Mesenchymal stem cell (in vitro differentiated cells and primary cell): ENCODE measurements around the gene PLET1.

Experiments
- DNase-seq: peaks from one replicate; pipeline ENCODE4 v3.0.0-alpha.2; 2013
- H2AFZ ChIP-seq: one replicate; pipeline ENCODE4 v1.6.1; 2013; ENCODE audit warnings: low read depth, mild to moderate bottlenecking, control low read depth, inconsistent platforms, low read length, moderate library complexity
- H2AK5ac ChIP-seq: 2 replicates; pipeline ENCODE4 v1.6.1; 2013; ENCODE audit warnings: low read length, moderate library complexity, mild to moderate bottlenecking, inconsistent platforms; ENCODE audit not compliant: severe bottlenecking
- H2BK120ac ChIP-seq: one replicate; pipeline ENCODE4 v1.6.1; 2013; ENCODE audit warnings: low read depth, mild to moderate bottlenecking, inconsistent platforms, low read length, moderate library complexity
- H2BK12ac ChIP-seq, 2 experiments: one replicate each; pipeline ENCODE4 v1.6.1; 2013; ENCODE audit warnings: inconsistent platforms in 2 of 2, low read length in 2 of 2, mild to moderate bottlenecking in 2 of 2, moderate library complexity in 2 of 2, control low read depth in 1 of 2
- H2BK15ac ChIP-seq: one replicate; pipeline ENCODE4 v1.6.1; 2013; ENCODE audit warnings: mild to moderate bottlenecking, low read depth, inconsistent platforms; ENCODE audit not compliant: poor library complexity, severe bottlenecking
- H2BK5ac ChIP-seq: 2 replicates; pipeline ENCODE4 v1.6.1; 2013; ENCODE audit warnings: low read depth, mild to moderate bottlenecking, low read length, control low read depth, inconsistent platforms; ENCODE audit not compliant: poor library complexity, severe bottlenecking
- H3K14ac ChIP-seq, 2 experiments: one replicate each; pipeline ENCODE4 v1.6.1; 2013; ENCODE audit warnings: inconsistent platforms in 2 of 2, low read length in 2 of 2, control low read depth in 1 of 2, mild to moderate bottlenecking in 1 of 2, moderate library complexity in 1 of 2
- H3K18ac ChIP-seq, 2 experiments: one replicate each; pipeline ENCODE4 v1.6.1; 2013; ENCODE audit warnings: inconsistent platforms in 2 of 2, low read length in 2 of 2, control low read depth in 1 of 2, low read depth in 1 of 2, mild to moderate bottlenecking in 1 of 2
- H3K23ac ChIP-seq, 2 experiments: one replicate each; pipeline ENCODE4 v1.6.1; 2013; ENCODE audit warnings: inconsistent platforms in 2 of 2, low read length in 2 of 2, mild to moderate bottlenecking in 2 of 2, moderate library complexity in 2 of 2, control low read depth in 1 of 2
- H3K27ac ChIP-seq: 2 replicates; pipeline ENCODE4 v1.5.1; 2013; ENCODE audit warnings: mild to moderate bottlenecking, moderate library complexity, low read length, control low read depth, inconsistent platforms; ENCODE audit not compliant: poor library complexity, severe bottlenecking
- H3K27me3 ChIP-seq, 2 experiments: 2 replicates each; pipeline versions ENCODE4 v1.6.1 to v1.7.0; 2013; ENCODE audit warnings: low read length in 2 of 2, mild to moderate bottlenecking in 2 of 2, moderate library complexity in 2 of 2, control low read depth in 1 of 2, inconsistent platforms in 1 of 2; ENCODE audit not compliant: control insufficient read depth in 1 of 2, insufficient read depth in 1 of 2
- H3K36me3 ChIP-seq, 2 experiments: 2 replicates each; pipeline versions ENCODE4 v1.6.1 to v1.7.0; 2013; ENCODE audit warnings: low read length in 2 of 2, control low read depth in 1 of 2, inconsistent platforms in 1 of 2, low read depth in 1 of 2, mild to moderate bottlenecking in 1 of 2; ENCODE audit not compliant: insufficient read depth in 2 of 2, control insufficient read depth in 1 of 2
- H3K4ac ChIP-seq, 2 experiments: one replicate each; pipeline ENCODE4 v1.6.1; 2013; ENCODE audit warnings: inconsistent platforms in 2 of 2, low read length in 2 of 2, mild to moderate bottlenecking in 2 of 2, moderate library complexity in 2 of 2, control low read depth in 1 of 2, low read depth in 1 of 2
- H3K4me1 ChIP-seq: 2 replicates; pipeline ENCODE4 v1.6.1; 2013; ENCODE audit warnings: low read depth, low read length, control low read depth; ENCODE audit not compliant: control insufficient read depth, insufficient read depth
- H3K4me2 ChIP-seq: 2 replicates; pipeline ENCODE4 v1.6.1; 2013; ENCODE audit warnings: low read length, mild to moderate bottlenecking, inconsistent platforms; ENCODE audit not compliant: poor library complexity, severe bottlenecking
- H3K4me3 ChIP-seq, 2 experiments: 2 replicates each; pipeline versions ENCODE4 v1.5.1 to v1.7.0; 2013; ENCODE audit warnings: low read length in 2 of 2, mild to moderate bottlenecking in 2 of 2, control low read depth in 1 of 2, low read depth in 1 of 2; ENCODE audit not compliant: insufficient read depth in 1 of 2
- H3K79me1 ChIP-seq: replicated peaks from 2 replicates; pipeline ENCODE4 v1.6.1; 2013; ENCODE audit warnings: mild to moderate bottlenecking, control low read depth, low read length, inconsistent platforms; ENCODE audit not compliant: poor library complexity, severe bottlenecking
- H3K9ac ChIP-seq: 2 replicates; pipeline ENCODE4 v1.7.0; 2013; ENCODE audit warnings: mild to moderate bottlenecking, low read length, moderate library complexity
- H3K9me3 ChIP-seq: 2 replicates; pipeline ENCODE4 v1.7.0; 2013; ENCODE audit warnings: mild to moderate bottlenecking, low read length; ENCODE audit not compliant: control insufficient read depth
- H4K8ac ChIP-seq: one replicate; pipeline ENCODE4 v1.6.1; 2013; ENCODE audit warnings: inconsistent platforms, mild to moderate bottlenecking, low read length, moderate library complexity
- H4K91ac ChIP-seq: one replicate; pipeline ENCODE4 v1.6.1; 2013; ENCODE audit warnings: mild to moderate bottlenecking, low read length, inconsistent platforms
- WGBS: methylation state at CpG from one replicate; pipeline ENCODE4 v1.1.7; 2013; ENCODE audit warnings: mixed read lengths; 5-methylcytosine and 5-hydroxymethylcytosine counted together

PLET1 gene

DNA sequence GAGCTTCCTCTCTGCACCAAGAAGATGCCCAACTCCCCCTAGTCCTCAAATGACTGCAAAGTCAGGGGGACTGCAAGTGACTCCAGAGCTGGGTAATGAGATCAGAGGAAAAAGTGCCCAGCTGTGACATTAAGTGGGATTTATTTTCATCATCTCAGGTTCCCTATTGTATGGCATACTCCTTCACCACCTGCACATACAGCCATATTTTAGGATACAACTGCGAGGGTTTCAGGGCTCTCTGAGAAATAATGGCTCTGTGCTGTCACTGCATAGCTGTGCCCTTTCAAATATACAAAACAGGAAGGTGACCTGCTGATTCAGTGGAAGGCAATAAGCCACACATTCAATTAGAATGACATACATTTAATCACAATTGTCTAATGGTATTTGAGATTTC is 45.6 kb upstream of the PLET1 start:
- H4K91ac ChIP-seq: no peak overlapping the region
- no peak overlapping the region for H2BK12ac ChIP-seq
- H2AFZ ChIP-seq: no peak overlapping the region
- peaks cover 3% of the 10 kb centered on the region for H3K4me1 ChIP-seq
- H3K14ac ChIP-seq: no peak overlapping the region
- DNase-seq: no peak
- H3K4me3 ChIP-seq: no peak overlapping the region
- H3K4me2 ChIP-seq: no peak overlapping the region
- no peak overlapping the region for H4K8ac ChIP-seq
- H3K79me1 ChIP-seq: no peaks in the 10 kb centered on the region
- peaks cover 0 to 9% of the 10 kb centered on the region in 2 experiments for H3K27me3 ChIP-seq
- 94% methylated on average over 1 of the region's 1 CpG for WGBS
- no peak overlapping the region for H3K9ac ChIP-seq
- no peak overlapping the region for H2BK15ac ChIP-seq
- H3K27ac ChIP-seq: no peak overlapping the region
- no peak overlapping the region for H2AK5ac ChIP-seq
- H3K18ac ChIP-seq: no peak overlapping the region
- no peak overlapping the region for H3K23ac ChIP-seq
- no peaks in the 10 kb centered on the region for H3K36me3 ChIP-seq
- no peak overlapping the region for H2BK120ac ChIP-seq
- no peak overlapping the region for H3K4ac ChIP-seq
- H3K9me3 ChIP-seq: no peaks in the 10 kb centered on the region
- no peak overlapping the region for H2BK5ac ChIP-seq

DNA sequence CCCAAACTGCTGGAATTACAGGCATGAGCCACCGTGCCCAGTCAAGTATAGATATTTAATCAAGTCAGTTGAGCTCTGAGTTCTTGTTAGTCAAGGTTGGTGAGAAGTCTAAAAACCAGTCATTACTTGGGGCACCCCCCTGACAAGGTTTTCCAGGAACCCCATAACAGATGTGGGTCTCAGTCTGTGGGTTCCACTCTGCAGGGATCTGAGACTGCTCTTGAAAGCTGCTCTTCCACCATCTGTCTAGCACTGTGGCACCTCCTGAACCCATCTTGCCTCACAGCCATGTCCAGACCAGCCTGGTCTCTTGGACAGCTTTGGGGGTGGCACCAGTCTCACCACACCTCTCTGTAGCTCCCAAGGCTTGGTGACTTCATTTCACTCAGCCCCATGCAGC is 44.3 kb upstream of the PLET1 start:
- H2AK5ac ChIP-seq: no peak overlapping the region
- H3K79me1 ChIP-seq: no peaks in the 10 kb centered on the region
- H2BK120ac ChIP-seq: no peak overlapping the region
- no peaks in the 10 kb centered on the region for H3K9me3 ChIP-seq
- H3K36me3 ChIP-seq: no peaks in the 10 kb centered on the region
- no peak overlapping the region for H3K4ac ChIP-seq
- H4K91ac ChIP-seq: no peak overlapping the region
- H3K27me3 ChIP-seq: peaks cover 0 to 1% of the 10 kb centered on the region in 2 experiments
- no peak overlapping the region for H3K4me2 ChIP-seq
- H2AFZ ChIP-seq: no peak overlapping the region
- H4K8ac ChIP-seq: no peak overlapping the region
- H3K14ac ChIP-seq: no peak overlapping the region
- no peak overlapping the region for H3K9ac ChIP-seq
- H2BK15ac ChIP-seq: no peak overlapping the region
- no peak overlapping the region for H3K27ac ChIP-seq
- peaks cover 3% of the 10 kb centered on the region for H3K4me1 ChIP-seq
- H3K18ac ChIP-seq: no peak overlapping the region
- DNase-seq: no peak
- no peak overlapping the region for H3K23ac ChIP-seq
- WGBS: 100% methylated on average over 1 of the region's 1 CpG
- H2BK12ac ChIP-seq: no peak overlapping the region
- H2BK5ac ChIP-seq: no peak overlapping the region
- no peak overlapping the region for H3K4me3 ChIP-seq

DNA sequence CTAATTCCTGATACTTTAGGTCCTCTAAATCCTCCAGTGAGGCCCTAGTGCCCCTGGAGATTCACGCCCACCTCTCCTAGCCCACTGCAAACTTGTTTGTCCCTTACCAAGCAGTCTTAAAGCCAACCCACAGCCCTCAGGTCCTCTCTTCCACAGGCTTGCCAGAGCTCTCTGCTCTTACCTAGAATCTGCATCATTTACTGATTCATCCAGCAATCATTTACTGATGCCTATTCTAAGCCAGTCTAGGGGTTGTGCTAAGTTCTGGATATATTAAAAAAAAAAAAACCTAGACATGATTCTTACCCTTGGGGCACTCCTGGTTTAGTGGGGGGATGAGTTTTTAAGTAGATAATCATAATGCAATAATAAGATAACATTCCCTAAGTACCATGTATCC is 43.0 kb upstream of the PLET1 start:
- Histone ChIP-seq H2BK120ac (no peak overlapping the region), H3K9ac (no peak overlapping the region), H2BK15ac (peak overlapping the region; percentile 60), H3K4ac (no peak overlapping the region), H2AFZ (no peak overlapping the region), H3K36me3 (no peaks in the 10 kb centered on the region), H3K79me1 (no peaks in the 10 kb centered on the region), H3K27ac (no peak overlapping the region), H3K4me1 (peaks cover 4% of the 10 kb centered on the region), H4K91ac (no peak overlapping the region), H2BK5ac (no peak overlapping the region), H3K4me2 (no peak overlapping the region), H4K8ac (no peak overlapping the region), H3K18ac (no peak overlapping the region), H3K14ac (no peak overlapping the region), H3K4me3 (no peak overlapping the region), H2BK12ac (no peak overlapping the region), H3K9me3 (no peaks in the 10 kb centered on the region), H2AK5ac (no peak overlapping the region), H3K23ac (no peak overlapping the region), H3K27me3 (peaks cover 0 to 4% of the 10 kb centered on the region in 2 experiments)
- 94% methylated on average over 1 of the region's 1 CpG for WGBS
- DNase-seq: no peak

DNA sequence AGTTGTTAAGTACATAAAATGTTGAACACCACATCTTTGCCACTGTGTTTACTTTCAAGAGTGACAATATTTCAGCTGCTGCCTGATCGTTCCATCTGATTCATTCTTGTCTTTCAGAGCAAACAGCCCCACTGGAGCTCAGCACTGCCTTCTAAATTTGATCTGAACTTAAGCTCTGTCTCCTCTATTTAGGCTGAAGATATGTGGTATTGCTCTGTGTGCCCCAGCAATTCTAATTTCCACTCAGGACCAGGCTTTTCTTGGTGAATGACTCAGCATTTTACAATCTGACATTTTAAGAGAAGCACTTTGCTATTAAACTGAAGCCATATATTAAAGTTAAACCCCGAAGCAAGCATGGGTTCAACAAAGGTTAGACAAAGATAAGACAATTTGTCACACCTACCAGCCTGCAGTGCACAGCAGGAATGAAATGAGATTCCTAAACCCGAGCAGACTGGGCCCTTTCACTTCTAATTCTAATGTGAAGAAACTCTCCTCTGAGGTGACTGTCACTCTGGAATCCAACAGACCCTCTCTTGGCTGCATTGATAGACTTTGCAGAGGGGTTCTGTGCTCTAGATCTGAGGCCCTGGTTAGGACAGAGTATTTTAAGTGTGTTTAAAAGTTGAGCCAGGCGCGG is 41.7 kb upstream of the PLET1 start:
- DNase-seq: peak; percentile 33
- H3K79me1 ChIP-seq: no peaks in the 10 kb centered on the region
- H4K8ac ChIP-seq: peak overlapping the region; percentile 62
- no peak overlapping the region for H3K4me2 ChIP-seq
- peak overlapping the region in 1 of 2 experiments; percentile 40 for H3K18ac ChIP-seq
- H4K91ac ChIP-seq: no peak overlapping the region
- no peak overlapping the region for H2AFZ ChIP-seq
- no peak overlapping the region for H2BK15ac ChIP-seq
- no peak overlapping the region for H2BK12ac ChIP-seq
- peak overlapping the region; percentile 19 for H3K9ac ChIP-seq
- H3K23ac ChIP-seq: no peak overlapping the region
- H3K4me3 ChIP-seq: no peak overlapping the region
- no peak overlapping the region for H2BK5ac ChIP-seq
- no peaks in the 10 kb centered on the region for H3K9me3 ChIP-seq
- no peak overlapping the region for H3K4ac ChIP-seq
- WGBS: 48% methylated on average over 5 of the region's 5 CpGs
- H3K27ac ChIP-seq: peak overlapping the region; percentile 16
- peaks cover 0 to 4% of the 10 kb centered on the region in 2 experiments for H3K27me3 ChIP-seq
- no peak overlapping the region for H3K14ac ChIP-seq
- peaks cover 0 to 3% of the 10 kb centered on the region in 2 experiments for H3K36me3 ChIP-seq
- no peak overlapping the region for H2AK5ac ChIP-seq
- H3K4me1 ChIP-seq: peaks cover 5% of the 10 kb centered on the region
- no peak overlapping the region for H2BK120ac ChIP-seq
